GM12873 (cell line): ENCODE results near the gene CD7.

Experiments
- TF ChIP-seq, protein P1 (sequence below): IDR thresholded peaks from 2 replicates; pipeline ENCODE4 v1.5.1; 2012; ENCODE audit warnings: low read depth, mild to moderate bottlenecking, moderate library complexity, low read length, control low read depth; ENCODE audit not compliant: insufficient read depth; ENCODE audit errors: missing control alignments

The CD7 gene

DNA sequence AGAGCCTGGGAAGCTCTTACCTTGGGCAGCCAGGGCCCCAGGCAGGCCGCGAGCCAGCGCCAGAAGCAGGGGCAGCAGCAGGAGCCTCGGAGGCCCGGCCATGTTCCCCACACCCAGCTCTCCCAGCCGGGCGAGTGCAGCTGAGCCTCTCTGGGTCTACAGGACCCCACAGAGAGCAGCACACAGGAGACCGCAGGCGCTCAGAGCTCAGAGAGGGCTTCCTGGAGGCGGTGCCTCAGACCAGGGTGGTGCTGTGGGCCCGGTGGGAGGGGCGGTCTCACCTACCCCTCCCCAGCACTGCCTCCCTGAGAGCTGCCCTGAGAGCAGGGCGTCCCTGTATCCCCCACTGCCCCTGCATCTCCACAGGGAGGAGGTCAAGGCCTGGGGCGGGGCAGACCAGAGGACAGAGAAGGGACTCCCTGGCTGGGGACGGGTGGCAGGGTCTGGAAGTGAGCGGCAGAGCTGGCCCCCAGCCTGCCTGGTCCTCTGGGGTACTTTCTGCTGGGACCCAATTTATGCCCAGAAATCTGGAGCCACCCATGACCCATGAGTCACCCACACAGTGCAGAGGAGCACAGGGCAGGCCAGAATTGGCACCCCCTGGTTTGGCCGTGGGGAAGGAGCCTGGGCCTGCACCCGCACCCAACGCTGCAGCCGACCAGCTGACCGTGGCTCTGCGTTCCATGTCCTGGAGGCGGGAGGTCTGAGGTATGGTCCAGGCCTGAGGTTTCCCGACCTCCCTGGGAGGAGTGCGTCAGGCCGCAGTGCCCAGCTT, at the start of gene CD7:
CD7 (minus strand) TSS at position 215 of the 775 bp plus-strand sequence; CDS start at position 102, 113 bp downstream.
- TF ChIP-seq, protein P1, sequence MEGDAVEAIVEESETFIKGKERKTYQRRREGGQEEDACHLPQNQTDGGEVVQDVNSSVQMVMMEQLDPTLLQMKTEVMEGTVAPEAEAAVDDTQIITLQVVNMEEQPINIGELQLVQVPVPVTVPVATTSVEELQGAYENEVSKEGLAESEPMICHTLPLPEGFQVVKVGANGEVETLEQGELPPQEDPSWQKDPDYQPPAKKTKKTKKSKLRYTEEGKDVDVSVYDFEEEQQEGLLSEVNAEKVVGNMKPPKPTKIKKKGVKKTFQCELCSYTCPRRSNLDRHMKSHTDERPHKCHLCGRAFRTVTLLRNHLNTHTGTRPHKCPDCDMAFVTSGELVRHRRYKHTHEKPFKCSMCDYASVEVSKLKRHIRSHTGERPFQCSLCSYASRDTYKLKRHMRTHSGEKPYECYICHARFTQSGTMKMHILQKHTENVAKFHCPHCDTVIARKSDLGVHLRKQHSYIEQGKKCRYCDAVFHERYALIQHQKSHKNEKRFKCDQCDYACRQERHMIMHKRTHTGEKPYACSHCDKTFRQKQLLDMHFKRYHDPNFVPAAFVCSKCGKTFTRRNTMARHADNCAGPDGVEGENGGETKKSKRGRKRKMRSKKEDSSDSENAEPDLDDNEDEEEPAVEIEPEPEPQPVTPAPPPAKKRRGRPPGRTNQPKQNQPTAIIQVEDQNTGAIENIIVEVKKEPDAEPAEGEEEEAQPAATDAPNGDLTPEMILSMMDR = no peak

DNA sequence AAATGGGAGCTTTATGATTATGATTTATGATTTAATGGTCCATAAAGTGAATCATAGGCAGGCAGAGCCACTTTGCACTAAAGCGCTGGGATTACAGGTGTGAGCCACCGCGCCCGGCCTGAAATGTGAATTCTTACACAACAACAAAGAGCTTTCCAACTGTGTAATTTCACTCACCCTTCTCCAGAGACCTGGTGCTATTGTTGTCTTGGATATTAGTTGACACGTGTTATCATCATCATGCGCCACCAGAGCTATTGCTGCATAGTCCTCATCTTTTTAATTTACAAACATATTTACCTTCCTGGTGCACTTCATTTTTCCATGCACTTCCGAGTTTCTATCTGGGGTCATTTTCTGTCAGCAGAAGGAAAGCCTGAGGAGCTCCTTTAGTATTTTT, 49.3 kb upstream of the CD7 start:
- TF ChIP-seq, protein P1 = no peak

DNA sequence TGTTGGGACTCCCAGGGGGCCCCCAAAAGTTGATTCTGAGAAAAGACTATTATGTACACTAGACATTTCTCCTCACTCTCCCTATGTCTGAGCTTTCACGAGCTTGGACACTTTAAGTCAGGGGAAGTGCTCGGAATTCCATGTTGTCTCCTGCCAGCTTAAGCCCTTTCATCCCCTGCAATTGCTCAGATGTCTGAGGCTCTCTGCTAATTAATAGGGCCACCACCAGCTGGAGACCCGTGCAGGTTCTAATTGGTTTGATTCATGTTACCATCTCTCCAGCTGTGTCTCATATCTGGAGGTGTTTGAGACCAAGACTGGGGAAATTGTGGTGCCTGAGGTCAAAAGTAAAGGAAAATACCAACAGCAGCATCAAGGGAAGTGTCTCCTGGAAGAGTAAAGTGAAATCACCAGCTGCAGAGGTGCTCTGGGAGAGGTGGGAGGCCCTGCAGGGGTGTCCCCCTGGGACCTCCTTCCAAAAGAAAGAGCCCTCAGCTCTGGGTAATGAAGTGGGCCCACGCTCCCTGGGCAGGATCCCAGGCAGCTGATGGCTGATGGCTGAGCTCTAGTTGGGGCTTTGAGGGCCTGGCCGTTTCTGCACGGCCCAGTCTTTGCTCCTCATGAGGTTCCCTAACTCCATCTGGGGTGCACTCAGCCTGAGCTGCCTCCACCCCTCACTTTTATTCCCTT, 48.3 kb upstream of the CD7 start:
- TF ChIP-seq, protein P1 = no peak

DNA sequence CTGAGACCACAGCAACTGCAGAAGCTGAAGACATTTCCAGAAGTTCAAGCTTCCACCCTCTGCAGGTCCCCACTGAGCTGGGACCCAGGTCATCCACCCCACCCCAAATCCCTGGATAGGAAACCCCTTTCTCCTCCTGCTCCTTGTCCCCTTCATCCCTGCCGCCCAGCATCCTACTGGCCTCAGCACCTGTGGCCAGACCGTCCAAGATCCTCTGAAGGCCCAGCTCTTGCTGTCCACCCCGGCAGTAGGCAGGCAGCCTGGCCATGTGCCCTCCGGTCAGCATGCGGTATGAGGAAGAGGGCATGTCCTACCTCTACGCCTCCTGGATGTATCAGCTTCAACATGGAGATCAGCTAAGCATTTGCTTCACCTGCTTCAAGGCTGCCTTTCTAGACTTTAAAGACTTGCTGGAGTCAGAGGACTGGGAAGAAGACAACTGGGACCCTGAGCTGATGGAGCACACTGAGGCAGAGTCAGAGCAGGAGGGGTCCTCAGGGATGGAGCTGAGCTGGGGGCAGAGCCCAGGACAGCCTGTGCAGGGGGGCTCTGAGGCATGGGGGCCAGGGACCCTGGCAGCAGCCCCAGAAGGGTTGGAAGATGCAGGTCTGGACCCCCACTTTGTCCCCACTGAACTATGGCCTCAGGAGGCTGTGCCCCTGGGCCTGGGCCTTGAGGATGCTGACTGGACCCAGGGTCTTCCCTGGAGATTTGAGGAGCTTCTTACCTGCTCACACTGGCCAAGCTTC, 44.7 kb upstream of the CD7 start:
- TF ChIP-seq, protein P1 = no peak

DNA sequence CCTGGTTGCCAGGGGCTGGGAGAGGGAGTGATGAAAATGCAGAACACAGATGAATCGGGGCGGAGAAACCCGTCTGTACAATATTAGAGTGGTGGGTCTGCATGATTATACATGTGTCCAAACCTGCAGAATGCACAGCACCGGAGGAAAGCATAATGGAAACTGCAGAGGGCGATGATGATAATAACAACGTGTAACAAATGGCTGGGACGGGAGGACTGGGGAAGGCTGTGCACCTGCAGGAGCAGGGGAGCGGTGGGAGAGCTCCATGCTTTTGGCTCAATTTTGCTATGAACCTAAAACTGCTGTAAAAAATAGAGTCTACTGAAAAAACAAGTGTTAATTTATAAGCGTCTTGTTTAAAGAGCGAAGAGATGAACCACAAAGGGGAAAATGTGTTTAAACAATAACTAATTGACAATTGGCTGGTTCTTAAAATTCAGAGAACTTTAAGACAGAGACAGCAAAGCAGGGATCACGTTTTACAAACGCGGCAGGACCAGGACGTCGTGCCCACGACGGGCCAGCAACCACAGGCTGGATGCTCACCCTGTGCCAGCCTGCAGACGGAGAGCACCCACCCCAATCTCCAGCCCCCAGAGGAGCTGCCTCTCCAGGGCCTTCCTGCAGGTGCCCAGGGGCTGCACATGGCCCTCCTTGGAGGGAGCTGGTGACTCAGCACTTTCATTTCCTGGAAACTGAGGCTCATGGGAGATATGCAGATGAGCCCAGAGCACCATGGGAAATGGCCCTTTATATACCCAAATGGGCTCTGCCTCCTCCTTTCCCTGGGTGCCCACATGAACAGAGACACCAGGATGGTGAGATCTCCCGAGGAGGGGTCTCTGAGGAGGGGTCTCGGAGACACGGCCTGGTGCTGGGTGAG, 41.3 kb upstream of the CD7 start, which contains the start of gene TEX19:
TEX19 (plus strand) TSS at position 783 of the 886 bp plus-strand sequence. CDS start 2,904 bp downstream, outside the sequence.
- TF ChIP-seq, protein P1 = no peak

DNA sequence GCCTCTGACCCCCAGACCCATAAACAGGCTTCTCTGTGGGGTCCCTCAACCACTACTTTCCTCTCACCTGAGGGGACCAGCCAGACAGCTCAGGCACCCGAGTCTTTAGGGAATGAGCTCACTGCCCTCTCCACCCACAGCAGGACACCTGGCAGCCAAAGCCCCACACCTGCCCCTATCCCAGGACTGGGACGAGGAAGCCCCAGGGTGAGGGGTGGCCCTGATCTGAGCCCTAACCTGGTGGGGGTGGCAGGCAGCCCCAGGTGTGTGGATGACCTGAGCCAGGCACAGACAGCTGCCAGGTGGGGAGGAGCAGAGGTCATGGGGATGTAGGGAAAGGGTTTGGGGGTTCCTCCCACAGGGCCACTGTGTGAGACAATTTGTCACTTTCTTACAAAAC, 40.0 kb upstream of the CD7 start:
- TF ChIP-seq, protein P1 = no peak
